Central memory CD4-positive, alpha-beta T cell (primary cell): Measurements from ENCODE around the gene COG1.
A peak's percentile ranks its signal among the peaks of the same experiment; 100 is the strongest.

ENCODE experiments used
- DNase-seq: peaks from one replicate; pipeline ENCODE4 v3.0.0; 2022

COG1 gene

DNA sequence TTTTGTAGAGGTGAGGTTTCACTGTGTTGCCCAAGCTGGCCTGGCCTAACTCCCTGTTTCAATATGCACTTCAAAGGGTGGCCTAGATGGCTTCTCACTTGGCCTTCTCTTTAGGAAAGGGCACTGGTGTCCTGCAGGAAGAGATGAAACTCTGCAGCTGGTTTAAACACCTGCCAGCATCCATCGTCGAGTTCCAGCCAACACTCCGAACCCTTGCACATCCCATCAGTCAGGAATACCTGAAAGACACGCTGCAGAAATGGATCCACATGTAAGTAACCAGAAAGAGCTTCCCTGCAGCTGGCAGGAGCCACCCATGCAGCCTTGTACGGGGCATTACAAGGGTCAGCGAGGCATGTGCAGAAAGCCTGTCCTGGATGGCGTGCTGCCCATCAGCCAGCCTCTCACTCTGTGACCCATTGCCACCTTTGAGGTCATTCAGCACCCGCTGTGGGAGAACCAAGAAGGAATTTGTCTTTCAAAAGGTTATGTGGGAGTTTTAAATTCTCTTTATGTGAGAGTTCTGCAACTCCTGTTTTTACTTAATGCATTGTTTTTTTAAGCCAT lies 7.0 kb downstream of the COG1 start:
- no peak for DNase-seq

DNA sequence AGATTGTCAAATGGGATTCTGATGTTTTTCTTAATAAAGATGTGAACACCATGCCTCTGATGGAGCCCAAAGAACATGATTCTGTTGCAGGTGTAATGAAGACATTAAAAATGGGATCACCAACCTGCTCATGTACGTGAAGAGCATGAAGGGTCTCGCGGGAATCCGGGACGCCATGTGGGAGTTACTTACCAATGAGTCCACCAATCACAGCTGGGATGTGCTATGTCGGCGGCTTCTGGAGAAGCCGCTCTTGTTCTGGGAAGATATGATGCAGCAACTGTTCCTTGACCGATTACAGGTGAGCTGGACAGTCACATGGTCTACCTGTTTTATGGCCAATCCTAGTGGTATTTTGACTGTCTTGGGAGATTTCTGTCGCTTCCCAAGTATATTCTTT lies 7.6 kb downstream of the COG1 start:
- no peak for DNase-seq

DNA sequence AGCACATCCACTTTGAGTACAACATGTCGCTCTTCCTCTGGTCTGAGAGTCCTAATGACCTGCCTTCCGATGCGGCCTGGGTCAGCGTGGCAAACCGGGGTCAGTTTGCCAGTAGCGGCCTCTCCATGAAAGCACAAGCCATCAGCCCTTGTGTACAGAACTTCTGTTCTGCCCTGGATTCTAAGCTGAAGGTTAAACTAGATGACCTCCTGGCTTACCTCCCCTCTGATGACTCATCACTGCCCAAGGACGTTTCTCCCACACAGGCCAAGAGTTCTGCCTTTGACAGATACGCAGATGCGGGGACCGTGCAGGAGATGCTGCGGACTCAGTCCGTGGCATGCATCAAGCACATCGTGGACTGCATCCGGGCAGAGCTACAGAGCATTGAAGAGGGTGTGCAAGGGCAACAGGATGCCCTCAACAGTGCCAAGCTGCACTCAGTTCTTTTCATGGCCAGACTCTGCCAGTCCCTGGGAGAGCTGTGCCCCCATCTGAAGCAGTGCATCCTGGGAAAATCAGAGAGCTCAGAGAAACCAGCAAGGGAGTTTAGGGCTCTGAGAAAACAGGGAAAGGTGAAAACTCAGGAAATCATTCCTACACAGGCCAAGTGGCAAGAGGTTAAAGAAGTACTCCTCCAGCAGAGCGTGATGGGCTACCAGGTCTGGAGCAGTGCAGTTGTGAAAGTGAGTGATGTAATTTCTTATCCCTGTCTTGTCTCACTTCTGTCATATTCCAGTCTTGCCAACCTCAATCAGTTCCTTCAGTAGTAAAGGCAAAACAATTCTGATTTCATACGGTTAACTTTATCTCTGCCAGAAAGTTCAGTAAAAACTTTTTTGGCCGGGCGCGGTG lies 8.6 kb downstream of the COG1 start:
- no peak for DNase-seq

DNA sequence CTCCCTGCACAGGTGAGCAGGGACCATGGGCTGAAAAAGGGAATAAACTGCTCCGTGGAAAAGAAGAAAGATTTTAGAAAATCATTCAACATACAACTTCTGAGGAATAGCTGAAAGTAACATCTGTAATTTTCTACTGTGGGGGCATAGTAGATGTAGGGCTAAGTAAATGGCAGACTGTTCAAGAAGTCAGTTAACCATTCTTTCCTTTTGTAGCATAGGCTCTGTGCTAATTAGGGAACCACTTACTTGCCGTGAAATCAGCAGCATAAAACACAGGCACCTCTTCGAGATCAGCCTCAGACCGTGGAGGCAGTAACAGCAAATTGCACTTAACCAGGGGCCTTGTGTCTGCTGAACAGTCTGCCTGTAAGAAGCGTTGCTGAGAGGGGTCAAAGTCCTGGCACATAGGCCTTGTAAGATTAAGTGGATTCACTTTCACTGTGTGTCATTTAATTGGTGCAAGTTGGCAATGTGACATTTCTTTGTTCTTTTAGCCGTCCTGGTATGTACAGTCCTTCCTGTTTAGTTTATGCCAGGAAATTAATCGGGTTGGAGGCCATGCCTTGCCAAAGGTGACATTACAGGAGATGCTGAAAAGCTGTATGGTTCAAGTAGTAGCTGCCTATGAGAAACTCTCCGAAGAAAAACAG lies 10.4 kb downstream of the COG1 start:
- DNase-seq = no peak

DNA sequence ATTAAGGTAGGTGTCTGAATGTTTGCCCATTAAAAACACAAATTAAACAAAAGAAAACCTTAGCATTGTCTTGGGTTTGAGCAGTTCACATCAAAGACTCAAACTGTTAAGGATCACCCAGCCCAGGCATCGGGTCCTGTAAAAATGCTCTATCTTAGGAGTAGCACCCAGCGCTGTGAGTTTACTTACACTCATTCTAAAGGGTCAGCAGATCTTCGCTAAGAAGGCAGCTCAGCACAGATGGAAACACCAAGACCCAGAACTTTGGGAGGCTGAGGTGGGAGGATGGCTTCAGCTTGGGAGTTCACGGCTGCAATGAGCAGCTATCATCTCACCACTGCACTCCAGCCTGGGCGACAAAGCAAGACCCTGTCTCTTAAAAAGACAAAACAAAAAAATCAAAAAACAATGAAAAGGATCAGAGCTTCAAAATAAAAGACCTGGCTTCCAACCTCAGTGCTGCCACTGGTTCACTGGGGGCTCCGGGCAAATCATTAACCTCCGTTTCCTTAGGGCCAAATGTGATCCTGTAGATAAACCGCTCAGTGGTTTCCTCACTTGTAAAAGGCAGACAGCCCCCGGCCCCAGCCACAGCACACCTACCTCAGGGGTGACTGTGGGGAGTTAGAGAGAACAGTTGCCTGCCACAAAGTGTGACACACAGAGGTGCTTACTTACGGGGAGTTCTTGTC lies 11.1 kb downstream of the COG1 start:
- DNase-seq = peak; percentile 9

DNA sequence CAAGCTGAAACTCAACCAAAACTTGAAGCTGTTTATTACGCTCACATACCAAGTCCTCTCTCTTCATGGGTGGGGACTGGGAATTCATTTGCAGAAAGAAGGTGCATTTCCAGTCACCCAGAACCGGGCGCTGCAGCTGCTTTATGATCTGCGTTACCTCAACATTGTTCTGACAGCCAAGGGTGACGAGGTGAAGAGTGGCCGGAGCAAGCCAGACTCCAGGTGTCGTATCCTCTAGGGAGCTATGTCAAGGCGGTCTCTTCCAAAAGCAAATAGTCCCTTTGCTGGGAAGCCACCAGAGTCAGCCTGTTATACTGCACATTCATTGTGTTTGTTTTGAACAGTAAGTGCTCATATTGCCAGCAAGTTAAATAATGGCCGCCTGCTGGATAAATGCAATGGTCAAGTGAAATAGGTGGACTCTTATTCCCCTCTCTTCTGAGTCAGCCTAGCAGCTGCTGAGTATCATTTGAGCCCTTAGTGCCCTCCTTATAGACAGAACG lies 12.7 kb downstream of the COG1 start:
- no peak for DNase-seq

DNA sequence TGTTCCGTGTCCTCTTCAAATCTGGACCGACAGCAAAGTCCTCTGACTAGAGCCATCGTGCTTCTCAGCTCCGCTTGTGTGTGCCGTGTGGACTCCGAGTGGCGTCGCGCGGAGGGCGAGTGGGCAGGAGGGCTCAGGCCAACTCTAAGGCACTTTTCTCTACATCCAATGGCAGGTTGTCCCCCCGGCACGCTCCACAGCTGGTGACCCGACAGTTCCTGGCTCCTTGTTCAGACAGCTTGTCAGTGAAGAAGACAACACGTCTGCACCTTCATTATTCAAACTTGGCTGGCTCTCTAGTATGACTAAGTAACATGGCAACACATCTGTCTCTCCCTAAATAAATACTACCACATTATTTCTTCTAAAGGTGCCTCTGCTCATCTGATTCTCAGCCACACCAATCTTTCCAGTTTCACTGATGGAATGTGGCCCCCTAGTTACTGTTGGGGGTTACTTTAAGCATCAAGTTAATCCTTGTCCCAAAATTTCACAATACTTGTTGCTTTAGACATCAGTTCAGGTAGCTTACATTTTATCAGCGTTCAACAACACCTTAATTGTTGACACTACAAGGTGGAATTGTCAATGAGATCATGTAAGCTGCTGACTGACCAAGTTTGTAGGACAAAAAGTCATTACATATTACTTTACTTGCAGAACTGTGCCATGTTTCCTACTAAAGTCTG lies 15.4 kb downstream of the COG1 start:
- no peak for DNase-seq

DNA sequence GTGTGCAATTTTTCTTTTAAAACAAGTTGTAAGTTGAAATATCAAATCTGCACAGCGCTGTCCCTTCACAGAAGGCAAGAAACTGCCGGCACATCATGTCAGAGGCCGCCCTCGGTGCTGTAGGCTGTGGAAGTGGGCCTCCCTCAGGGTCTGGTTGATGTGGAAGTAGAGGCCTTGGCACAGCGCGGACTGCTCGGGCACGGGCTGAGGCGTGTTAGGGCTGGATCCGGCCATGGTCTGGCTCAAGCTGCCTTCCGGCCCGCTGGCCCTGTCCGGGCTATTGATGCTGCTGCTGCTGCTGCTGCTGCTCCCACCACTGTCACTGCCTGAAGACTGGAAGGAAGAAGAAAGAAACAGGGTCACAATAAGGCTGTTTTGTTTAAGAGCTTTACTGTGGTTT lies 16.6 kb downstream of the COG1 start:
- DNase-seq = no peak

DNA sequence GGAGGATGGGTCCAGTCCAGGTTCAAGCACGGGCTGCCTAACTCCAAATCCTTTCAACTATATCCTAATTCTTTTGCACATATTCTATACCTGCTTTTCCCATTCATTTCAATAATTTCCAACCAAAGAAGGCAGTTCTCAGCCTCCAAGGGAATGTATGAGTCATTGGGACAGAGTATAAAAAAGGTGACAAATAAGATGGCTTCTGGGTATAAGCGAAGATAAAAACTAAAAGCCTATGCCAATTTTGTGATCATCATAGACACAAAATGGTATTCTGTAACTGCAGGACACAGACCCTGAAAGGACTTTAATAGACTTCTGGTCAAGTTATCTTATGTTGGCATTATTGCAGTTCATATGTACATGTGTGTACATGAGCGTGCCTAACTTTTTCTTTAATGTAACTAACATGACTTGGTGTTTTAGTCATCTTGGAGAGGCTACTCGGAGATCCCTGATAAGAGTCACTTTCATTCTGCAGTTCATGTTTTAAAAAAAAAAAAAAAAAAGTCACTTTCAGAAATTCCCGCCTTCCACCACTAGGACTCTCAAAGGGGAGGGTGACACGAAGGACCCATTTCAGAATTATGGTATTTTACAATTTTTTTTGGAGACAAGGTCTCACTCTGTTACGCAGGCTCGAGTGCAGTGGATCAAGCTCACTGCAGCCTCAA lies 17.3 kb downstream of the COG1 start:
- peak; percentile 19 for DNase-seq

DNA sequence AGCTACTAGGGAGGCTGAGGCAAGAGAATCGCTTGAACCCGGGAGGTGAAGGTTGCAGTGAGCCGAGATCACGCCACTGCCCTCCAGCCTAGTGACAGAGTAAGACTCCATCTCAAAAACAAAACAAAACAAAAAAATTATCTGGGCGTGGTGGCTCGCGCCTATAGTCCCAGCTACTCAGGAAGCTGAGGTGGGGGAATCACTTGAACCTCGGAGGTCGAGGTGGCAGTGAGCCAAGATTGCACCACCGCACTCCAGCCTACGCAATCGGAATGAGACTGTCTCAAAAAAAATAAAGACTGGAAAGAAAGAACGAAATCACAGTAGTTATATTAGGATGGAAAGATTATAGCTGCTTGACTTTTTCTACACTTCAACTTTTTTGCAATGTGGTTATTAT lies 18.9 kb downstream of the COG1 start:
- peak; percentile 68 for DNase-seq

DNA sequence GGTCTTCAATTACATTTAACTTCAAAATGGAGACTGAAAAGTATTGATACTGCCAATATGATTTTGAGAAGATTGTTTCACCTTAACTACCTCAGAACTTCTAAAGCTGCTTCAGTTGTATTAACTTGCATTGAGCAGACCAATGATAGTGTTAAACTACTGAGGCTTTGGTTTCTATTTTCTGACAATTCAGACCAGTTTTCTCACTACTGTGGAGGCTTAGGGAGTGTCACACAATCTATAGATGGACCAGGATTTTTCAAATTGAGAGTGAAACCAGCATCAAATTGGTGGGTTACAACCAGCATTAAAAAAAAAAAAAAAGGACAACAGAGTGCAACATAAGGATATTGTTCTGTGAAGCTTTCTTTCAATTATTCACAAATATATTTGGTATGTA lies 21.2 kb downstream of the COG1 start:
- DNase-seq = no peak

DNA sequence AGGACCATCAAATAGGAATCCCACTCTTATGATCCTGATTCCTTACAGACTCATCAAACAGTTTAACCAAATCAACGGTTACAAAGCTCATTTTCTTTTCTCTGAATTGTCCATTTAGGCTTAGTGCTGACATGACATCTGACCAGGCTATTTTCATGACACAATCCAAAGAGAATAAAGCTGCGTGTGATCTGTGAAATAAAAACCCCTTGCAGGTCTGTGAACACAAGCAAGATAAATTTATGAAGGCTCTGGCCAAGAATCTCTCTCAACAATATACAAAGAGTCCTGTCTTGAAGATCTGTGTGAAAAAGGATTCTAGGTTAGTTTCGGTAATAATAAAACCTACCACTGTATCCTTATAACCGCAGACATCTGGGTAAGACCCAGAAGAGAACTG lies 22.0 kb downstream of the COG1 start:
- no peak for DNase-seq

DNA sequence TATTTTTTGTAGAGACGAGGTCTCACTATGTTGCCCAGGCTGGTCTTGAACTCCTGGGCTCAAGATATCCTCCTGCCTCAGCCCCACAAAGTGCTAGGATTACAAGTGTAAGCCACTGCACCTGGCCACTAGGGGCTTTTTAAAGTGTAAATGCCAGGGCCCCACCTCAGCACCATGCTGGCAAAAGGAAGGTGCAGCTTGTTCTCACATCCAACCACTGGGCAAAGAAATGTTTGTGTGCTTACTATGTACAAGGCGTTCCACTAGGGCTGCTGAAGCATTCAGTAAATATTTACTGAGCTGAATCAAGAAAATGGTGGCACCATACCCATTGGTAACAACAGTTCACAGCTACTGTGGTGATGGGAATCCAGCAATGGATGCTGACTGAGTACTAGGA lies 22.6 kb downstream of the COG1 start:
- no peak for DNase-seq

DNA sequence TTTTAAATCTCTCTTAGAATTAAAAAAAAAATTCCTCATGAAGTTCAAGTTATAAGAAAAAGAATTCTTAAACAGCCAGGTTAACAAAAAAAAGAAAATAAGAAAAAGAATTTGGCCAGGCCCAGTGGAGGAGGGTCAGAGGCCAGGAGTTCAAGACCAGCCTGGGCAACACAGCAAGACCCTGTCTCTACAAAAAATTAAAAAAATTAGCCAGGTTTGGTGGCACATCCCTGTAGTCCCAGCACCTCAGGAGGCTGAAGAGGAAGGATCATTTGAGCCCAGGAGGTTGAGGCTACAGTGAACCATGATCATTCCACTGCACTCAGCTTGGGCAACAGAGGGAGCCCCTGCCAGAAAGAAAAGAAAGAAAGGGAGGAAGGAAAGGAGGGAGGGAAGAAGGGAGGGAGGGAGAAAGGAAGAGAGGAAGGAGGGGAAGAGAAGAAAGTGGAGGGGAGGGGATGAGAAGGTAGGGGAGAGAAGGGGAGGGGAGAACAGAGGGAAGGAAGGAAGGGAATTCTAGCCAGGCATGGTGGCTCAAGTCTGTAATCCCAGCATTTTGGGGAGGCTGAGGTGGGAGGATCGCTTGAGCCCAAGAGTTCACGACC lies 30.9 kb downstream of the COG1 start:
- DNase-seq = no peak

DNA sequence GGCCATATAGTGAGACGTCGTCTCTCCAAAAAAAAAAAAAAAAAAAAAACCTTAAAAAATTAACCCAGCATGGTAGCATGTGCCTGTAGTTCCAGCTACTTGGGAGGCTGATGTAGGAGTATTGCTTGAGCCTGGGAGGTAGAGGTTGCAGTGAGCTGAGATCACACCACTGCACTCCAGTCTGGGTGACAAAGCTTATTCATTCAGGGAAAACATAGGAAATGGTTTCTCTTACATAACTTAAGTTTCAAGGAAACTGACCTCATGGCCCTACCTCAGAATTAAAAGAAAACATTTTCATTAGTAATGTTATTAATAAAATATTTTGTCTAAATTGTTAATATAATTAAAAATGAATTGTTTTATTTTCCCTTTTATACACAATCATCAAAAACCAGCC lies 31.4 kb downstream of the COG1 start:
- DNase-seq = no peak

DNA sequence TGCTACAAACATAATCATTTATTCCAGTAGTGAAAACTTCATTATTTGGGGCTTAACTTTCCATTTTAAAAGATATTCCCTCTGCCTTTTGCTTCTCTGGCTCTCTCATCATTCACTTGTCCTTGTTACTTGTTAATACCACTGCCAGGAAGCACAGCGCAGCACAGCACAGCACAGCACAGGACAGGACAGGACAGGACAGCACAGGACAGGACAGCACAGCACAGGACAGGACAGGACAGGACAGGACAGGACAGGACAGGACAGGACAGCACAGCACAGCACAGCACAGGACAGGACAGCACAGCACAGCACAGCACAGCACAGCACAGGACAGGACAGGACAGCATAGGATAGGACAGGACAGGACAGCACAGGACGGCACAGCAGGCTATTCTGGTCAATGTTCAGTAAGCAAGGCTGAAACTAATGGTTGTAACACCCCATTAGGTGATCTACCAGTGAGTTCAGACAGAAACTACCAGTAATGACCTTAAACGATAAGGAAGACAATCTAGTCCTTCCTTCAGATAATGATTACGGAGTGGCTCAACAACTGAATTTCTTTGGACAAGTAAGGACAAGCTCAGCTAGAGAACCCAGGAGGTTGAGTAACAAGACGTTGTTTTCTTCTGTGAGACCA lies 31.9 kb downstream of the COG1 start:
- DNase-seq = no peak

DNA sequence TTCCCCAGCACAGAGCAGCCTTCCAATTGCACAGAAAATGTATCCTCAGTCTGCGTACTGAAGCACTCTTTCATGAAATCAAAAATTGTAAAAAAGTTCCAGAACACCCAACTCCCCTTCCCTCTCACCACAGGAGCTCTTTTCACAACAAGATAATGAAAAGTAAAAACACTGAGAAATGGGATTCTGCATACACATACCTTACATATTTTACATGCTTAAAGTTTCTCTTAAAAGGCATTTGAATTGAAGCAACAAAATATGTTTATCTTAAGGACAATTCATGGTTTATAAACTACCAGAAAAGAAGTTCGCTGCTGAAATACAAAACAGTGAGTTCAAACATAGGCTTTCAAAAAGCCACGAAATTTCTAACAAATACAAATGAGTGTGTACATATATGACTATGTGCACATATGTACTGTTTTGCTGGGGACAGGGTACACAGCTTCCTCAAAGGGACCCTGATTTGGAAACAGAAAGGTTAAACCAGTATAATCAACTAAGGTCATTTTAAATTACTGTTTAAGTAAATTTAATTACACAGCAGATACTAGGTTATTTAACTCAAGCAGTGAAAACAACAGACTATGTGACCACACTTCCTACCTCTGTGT lies 33.8 kb downstream of the COG1 start:
- no peak for DNase-seq

DNA sequence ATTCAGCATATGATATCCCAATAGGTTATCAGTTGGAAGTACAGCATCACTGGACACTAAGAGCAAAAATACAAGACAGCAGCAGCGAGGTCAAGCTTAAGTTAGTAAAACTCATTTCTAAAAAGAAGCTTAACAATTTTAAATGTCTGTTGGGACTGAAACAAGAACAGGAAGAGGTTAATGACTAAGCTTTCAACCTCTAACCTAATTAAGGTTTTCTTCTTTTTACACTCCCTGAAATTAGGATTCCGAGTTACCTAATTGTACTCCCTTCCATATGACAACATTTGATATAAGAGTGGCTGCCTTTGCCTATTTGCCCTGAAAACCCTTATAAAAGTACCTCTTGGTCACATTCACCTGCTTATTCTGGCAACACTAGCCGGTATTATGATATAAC lies 34.5 kb downstream of the COG1 start:
- DNase-seq = no peak

DNA sequence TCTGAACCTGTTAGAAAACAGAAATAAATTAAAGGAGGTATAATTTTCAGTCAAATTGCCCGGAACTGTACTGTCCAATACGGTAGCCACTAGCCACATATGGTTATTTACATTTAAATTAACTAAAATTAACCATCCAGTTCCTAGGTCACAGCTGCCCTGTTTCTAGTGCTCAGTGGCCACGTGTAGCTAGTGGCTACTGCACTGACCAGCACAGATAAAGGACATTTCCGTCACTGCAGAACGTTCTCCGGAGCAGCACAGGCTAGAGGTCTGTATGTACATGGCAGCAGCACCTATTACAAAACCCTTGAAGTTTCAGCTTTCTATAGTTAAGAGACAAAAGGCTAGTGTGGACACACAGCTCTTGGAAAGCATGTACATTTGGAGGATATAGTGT lies 35.1 kb downstream of the COG1 start:
- DNase-seq = no peak

DNA sequence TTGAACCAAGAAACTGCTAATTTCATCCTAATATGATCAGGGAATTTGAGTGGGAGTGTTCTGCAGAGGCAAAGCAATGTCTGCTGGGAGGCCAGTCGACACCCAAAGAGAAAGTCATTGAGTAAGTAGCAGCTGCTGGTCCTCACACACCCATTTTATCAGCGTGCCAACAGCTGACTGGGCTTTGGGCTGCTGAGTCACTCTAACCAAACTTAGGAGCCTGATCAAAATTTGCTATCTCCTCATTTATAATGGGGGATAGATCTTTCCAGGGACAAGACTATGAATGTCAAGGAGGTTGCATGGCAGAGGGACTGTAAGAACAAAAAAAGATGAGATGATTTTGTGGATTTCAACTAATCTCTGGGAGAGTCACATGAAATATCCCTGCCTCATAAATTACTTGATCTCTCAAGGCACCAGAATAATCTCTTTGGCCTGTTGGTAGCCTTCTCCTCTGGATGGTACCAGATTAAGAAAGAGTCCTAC lies 35.9 kb downstream of the COG1 start:
- no peak for DNase-seq

DNA sequence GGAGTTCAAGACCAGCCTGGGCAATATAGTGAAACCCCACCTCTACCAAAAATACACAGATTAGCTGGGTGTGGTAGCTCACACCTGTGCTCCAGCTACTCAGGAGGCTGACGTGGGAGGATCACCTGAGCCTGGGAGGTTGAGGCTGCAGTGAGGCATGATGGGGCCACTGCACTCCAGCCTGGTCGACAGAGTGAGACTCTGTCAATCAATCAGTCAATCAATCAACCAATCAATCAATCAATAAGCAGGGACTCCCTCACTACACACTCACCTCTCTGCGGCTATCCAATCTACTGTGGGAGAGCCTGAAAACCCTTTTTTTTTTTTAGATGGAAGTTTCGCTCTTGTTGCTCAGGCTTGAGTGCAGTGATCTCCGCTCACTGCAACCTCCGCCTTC lies 37.2 kb downstream of the COG1 start:
- no peak for DNase-seq
